Right lobe of liver (tissue), 4 donors: ENCODE data around the gene PEAK1.

Experiments used
- CTCF ChIP-seq, 4 donors: fragments of 200-600 bp in 3 of 4; fragments of 450-650 bp in 1 of 4; IDR thresholded peaks; one replicate each; pipeline versions ENCODE4 v1.5.1 to v1.8.0; 2016 to 2022; ENCODE audit warnings: antibody characterized with exemption in 4 of 4, mild to moderate bottlenecking in 2 of 4
- POLR2A ChIP-seq: fragments of 450-650 bp; IDR thresholded peaks from one replicate; pipeline ENCODE4 v1.6.1; 2017; ENCODE audit warnings: antibody characterized with exemption, mild to moderate bottlenecking
- donor health status: DM: no; HTN: no; CAD: no.
- donor health status: DM: no; HTN: no; CAD: no.
- donor health status: DM: no; HTN: yes; CAD: no.

- TF ChIP-seq CTCF (IDR thresholded peaks at IDR 0.05) (no peak), POLR2A (no peak)
Observed at GRCh38 chr15:77418391-77418965, 1.4 kb downstream of the PEAK1 start.
